Activated CD8-positive, alpha-beta memory T cell treated with anti-CD3 and anti-CD28 coated beads, Interleukin-2, amount 50 U/mL, for 24 hours (primary cell): ENCODE measurements around the gene RSPH1.

Experiments used
- DNase-seq: peaks from one replicate; pipeline ENCODE4 v3.0.0-alpha.2; 2020; ENCODE audit errors: extremely low read depth

Gene RSPH1

DNA sequence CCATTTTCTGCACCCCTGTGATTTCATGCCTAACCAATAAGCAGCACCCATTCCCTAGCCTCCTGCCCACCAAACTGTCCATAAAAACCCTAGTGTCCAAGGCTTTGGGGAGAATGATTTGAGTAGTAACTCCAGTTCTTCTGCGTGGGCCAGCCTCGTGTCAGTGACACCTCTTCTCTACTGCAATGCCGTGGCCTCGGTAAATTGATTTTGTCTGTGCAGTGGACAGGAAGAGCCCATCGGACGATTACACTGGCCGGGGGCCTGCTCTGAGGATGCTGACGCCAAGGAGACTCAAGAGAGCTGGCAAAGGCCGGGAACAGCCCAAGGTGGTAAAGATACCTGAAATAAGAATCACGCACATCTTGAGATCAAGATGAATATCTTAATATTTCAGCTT is 29.3 kb downstream of the RSPH1 start:
- no peak for DNase-seq

- no peak for DNase-seq
Observed at GRCh38 chr21:42465803-42466127, 30.3 kb downstream of the RSPH1 start.

GRCh38 chr21:42465008-42465802 is 30.8 kb downstream of the RSPH1 start:
- no peak for DNase-seq

DNA sequence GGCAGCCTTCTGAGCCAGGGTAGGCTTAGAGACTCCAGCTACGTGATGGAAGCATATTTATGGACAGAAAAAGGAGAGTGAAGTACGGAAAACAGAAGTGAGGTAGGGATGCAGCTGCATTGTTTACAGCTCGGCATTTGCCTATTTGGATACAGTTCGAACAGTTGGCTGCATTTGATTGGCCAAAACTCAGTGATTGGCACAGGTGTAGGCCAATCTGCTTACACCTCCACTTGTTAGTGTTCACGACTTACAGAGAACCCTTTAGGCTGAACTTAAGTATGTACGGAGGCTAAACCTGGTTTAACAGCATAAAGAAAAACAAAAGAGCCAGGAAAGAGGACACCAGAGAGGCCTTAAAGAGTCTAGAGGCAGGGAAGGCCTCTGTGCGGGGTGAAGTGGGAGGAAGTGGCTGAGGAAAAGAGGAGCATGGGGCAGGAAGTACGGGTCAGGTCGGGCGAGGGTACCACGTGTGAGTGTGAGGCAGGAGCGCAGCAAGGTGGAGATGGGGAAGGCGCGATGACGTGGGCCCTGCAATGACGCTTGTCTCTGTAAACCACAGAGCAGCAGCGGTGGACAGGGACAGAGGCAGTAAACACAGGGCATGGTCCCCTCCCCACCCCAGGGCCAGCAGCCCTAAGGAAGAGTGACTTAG is 32.0 kb downstream of the RSPH1 start:
- DNase-seq, result peak; percentile 33

- DNase-seq, result no peak
Observed at GRCh38 chr21:42461881-42462877, 33.8 kb downstream of the RSPH1 start.

GRCh38 chr21:42461185-42461520 is 34.9 kb downstream of the RSPH1 start:
- DNase-seq, result no peak

DNA sequence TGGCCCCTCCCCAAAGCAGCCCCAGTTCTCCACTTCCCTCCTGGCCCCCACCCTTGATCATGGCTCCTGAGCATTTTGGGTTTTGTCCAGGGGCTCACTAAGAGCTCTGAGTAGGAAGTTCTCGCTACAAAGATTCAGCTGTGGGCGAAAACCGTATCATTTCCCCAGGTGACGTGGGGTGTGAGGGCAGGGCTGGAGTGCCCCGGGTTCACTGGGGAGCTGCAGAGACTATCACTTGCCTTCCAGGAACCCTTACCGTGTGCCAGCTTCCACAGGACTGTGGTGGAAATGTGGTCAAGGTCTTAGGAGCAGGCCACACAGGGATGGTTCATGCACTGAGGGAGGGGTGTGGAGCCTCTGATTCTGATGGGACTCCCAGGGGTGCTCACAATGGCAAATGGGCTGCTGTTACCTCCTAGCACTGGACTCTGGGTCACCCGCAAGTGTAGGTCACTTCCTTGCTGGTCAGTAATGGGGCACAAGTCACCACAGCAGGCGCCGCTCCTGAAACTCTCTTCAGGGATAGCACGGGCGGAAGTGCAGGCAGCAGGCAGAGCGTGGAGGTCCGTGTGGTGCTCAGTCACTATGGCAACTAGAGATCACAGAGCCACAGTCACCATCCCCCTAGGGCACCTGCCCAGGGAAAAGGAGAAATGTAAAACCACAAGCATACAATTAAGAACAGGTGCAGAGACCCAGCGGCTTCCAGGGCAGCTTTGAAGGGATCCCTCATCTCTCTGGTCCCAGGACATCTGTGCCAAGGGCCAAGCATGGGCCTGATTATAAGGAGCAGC is 35.4 kb downstream of the RSPH1 start:
- DNase-seq, result no peak

GRCh38 chr21:42459546-42460215 is 36.3 kb downstream of the RSPH1 start:
- DNase-seq, result no peak

- no peak for DNase-seq
Observed at GRCh38 chr21:42459082-42459460, 37.0 kb downstream of the RSPH1 start.

DNA sequence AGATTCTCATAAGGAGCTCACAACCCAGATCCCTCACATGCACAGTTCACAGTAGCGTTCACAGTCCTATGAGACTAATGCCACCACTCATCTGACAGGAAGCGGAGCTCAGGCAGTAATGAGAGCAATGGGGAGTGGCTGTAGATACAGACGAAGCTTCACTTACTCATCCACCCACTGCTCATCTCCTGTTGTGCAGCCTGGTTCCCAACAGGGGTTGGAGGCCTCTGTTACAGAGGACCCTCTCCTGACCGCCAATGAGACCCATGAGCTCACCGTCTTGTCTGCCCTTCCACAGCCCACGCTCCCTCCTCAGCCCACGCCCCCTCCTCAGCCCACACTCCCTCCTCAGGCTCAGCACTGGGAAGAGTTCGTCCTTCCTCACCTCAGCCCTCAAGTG is 39.6 kb downstream of the RSPH1 start:
- DNase-seq, result no peak

DNA sequence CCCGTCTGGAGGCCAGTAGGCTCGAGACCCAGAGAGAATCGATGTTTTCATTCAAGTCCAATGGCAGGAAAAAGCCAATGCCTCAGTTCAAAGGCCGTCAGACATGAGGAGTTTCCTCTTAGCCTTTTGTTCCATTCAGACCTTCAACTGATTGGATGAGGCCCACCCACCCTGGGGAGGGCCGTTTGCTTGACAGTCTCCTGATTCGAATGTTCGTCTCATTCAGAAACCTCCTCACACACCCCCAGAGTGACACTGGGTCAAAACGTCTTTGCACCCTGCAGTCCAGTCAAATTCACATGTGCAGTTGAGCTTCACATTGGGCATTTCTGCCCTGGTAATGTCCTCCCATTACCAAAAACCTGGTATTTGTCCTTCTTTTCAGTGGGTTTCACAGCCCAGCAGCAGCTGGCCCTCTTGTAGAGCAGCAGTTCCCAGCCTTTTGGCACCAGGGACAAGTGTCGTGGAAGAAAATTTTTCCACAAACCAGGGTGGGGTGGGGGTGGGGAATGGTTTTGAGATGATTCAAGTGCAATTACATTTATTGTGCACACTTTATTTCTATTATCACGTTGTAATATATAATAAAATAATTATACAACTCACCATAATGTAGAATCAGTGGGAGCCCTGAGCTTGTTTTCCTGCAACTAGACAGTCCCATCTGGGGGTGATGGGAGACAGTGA is 40.1 kb downstream of the RSPH1 start:
- DNase-seq, result no peak

- no peak for DNase-seq
Observed at GRCh38 chr21:42455196-42455595, 40.8 kb downstream of the RSPH1 start.

DNA sequence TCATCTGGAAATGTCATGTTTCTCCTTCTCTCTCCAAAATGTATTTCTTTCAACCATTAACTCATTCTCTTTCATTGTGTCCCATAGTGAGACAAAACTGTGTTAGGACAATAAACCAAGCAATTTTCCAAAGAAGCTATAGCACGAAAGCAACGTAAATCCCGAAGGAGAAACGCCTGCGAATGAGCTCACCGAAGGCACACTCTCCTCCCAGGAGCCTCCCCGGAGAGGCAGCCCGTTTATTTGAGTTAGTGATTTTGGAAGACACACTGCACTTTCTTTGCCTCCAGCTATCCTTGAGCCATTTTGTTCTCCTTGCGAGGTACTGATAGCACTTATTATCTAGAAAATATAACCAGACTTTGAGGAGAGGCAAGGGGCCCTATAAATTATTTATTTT is 41.2 kb downstream of the RSPH1 start:
- DNase-seq, result no peak

DNA sequence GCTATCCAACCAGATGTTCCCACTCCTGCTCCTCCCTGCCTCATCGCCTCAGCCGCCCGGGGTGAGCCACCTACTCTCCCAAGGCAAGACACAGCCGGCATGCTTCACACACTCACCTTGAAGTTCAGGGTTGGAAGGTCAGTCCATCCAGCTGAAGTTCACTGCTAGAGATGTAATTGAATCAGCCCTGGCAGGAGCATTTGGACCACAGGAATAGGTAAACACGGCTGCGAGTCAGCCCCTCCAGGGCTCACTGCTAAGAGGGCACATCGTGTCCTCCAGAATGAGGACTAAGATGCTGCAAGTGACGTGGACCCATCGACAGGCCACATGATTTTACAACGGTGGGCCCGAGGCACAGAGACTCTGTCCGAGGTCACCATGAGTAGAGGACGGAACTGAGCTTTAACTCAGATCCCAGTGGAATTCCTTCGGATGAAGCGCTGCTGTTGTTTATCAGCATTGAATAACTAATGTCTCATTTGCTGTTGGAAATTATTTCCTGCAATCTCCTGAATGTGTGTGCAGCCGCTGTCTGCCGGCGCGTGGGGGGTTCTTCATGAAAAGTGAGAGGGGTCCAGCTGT is 41.9 kb downstream of the RSPH1 start:
- no peak for DNase-seq

DNA sequence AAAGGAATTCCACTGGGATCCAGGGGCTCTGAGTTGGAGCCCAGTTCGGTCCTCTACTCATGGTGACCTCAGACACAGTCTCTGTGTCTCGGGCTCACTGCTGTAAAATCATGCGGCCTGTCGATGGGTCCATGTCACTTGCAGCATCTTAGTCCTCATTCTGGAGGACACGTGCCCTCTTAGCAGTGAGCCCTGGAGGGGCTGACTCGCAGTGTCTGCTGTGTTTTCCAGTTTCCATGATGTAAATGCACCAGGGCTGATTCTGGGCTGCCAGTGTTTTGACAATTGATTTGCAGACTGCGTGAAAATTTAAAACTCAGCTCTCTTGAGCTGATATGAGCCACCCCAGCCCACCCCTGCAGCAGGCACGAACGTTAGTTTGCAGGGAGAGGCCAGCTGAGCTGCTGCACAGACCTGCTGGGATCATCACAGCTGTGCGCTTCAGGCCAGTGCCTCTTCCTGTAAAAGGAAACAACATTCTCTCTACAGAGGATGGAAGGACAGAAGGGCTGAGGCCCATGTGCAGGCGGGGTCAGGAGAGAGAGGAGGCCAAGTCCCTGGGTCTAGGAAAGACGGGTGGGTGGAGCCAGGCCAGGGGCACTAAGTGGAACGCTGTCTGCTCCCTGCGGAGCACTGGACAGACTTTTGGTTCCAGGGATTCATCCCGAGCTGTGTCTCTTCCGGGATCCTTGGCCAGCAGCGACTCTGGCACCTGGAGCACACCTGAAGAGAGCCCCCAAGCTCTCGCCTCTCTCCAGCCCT is 42.6 kb downstream of the RSPH1 start:
- DNase-seq, result no peak

DNA sequence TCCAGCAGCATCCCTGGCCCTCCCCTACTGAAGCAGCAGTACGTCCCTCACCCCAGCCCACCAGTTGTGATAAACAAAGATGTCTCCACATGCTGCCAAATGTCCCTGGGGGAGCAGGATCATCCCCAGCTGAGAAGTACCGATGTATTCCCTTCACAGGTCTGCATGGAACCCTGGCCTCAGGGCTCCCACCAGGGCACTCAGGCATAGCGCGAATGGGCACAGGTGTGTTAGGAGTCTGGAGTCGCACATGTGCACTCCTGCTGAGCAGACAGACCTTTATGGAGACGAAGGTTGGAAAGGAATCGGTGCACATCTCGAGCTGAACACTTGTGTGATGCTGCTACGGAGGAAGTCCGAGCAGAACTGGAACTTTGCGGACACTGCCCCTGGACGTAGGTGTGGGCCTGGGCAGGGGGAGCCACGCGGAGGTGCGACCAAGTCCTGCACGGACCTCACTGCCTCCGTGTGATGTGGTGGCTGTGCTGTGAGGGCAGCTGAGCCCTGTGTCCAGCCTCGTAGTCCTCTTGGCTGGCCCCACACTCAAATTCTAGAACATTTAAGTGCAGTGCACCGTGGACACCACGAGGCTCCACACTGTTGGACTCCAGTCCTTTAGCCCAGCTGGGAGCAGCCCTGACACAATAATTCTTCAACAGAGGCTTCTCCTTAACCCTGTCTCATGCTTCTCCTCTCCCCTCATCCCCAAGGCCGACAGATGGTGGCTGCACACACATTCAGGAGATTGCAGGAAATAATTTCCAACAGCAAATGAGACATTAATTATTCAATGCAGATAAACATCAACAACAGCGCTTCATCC is 43.4 kb downstream of the RSPH1 start:
- no peak for DNase-seq

DNA sequence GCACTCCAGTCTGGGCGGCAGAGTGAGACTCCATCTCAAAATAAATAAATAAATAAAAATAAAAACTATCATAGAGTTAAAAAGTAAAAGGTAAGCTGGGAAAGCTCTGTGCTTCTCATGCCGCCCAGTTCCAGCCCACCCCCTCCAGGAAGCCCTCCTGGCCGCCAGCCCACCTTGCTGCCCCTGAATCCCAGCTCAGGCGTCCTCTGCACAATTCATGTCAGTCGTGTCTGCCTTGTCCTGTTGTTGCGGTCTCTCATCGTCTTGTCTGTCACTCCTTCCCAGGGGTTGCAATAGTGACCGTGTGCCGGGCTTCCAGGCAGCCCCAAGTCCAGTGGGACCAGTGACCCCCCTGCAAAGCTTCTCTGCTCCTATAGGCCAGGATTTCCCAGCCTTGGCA is 44.1 kb downstream of the RSPH1 start:
- DNase-seq, result no peak

- DNase-seq, result no peak
Observed at GRCh38 chr21:42448686-42449085, 47.3 kb downstream of the RSPH1 start.

- DNase-seq, result no peak
Observed at GRCh38 chr21:42447732-42448131, 48.3 kb downstream of the RSPH1 start.
